CD4-positive, alpha-beta memory T cell (primary cell): ENCODE data around the gene MAGI1. TPM values are rescaled to one million over a fixed set of nuclear protein-coding genes. Genes with fewer than 3 reads are reported as not detected.

Source experiments
- CTCF ChIA-PET: fragments of 350-600 bp; sonication (Branson Sonifier 250); formaldehyde crosslinking; loops from one replicate; lab custom pipeline; 2021; ENCODE audit warnings: inconsistent platforms; ENCODE audit not compliant: partially characterized antibody; lab: Charles Lee
- POLR2A ChIA-PET: fragments of 350-600 bp; sonication (Branson Sonifier 250); formaldehyde crosslinking; loops from one replicate; lab custom pipeline; 2021; ENCODE audit not compliant: partially characterized antibody; lab: Charles Lee
- DNase-seq, 5 donors: peaks; one replicate each; pipeline versions ENCODE4 v3.0.0 to v3.0.0-alpha.2; 2020 to 2022; ENCODE audit warnings: mixed read lengths in 1 of 5
- H3K27ac ChIP-seq: one replicate; pipeline ENCODE4 v1.7.0; 2013; ENCODE audit warnings: low read depth, low read length
- H3K27me3 ChIP-seq: 2 replicates; pipeline ENCODE4 v1.7.0; 2013; ENCODE audit warnings: mild to moderate bottlenecking, low read length, moderate library complexity; ENCODE audit not compliant: insufficient read depth
- H3K36me3 ChIP-seq: 2 replicates; pipeline ENCODE4 v1.7.0; 2013; ENCODE audit warnings: mild to moderate bottlenecking, low read length, moderate library complexity; ENCODE audit not compliant: insufficient read depth
- H3K4me1 ChIP-seq: 2 replicates; pipeline ENCODE4 v1.7.0; 2013; ENCODE audit warnings: mild to moderate bottlenecking, low read length, moderate library complexity; ENCODE audit not compliant: insufficient read depth
- H3K4me3 ChIP-seq, 2 donors: one replicate each; pipeline ENCODE4 v1.7.0; 2013; ENCODE audit warnings: low read length in 2 of 2, mild to moderate bottlenecking in 1 of 2
- H3K9me3 ChIP-seq, 2 donors: one replicate each; pipeline ENCODE4 v1.7.0; 2013; ENCODE audit warnings: low read length in 2 of 2, control low read depth in 1 of 2; ENCODE audit not compliant: control insufficient read depth in 1 of 2
- H3K27ac Mint-ChIP-seq, 7 donors: one replicate each; pipeline ENCODE4 v1.8.0; 2020 to 2021; ENCODE audit warnings: mixed read lengths in 7 of 7, mild to moderate bottlenecking in 6 of 7, inconsistent platforms in 3 of 7, moderate library complexity in 3 of 7
- H3K27me3 Mint-ChIP-seq, 2 donors: one replicate each; pipeline ENCODE4 v1.8.0; 2020 to 2021; ENCODE audit warnings: mixed read lengths in 2 of 2
- H3K36me3 Mint-ChIP-seq, 2 donors: one replicate each; pipeline ENCODE4 v1.8.0; 2020 to 2021; ENCODE audit warnings: mixed read lengths in 2 of 2, inconsistent platforms in 1 of 2, mild to moderate bottlenecking in 1 of 2
- H3K4me1 Mint-ChIP-seq, 4 donors: one replicate each; pipeline ENCODE4 v1.8.0; 2020 to 2021; ENCODE audit warnings: mixed read lengths in 4 of 4, mild to moderate bottlenecking in 1 of 4
- H3K4me3 Mint-ChIP-seq, 8 donors: one replicate each; pipeline ENCODE4 v1.8.0; 2020 to 2021; ENCODE audit warnings: mixed read lengths in 8 of 8, mild to moderate bottlenecking in 7 of 8, moderate library complexity in 6 of 8, inconsistent platforms in 3 of 8
- H3K9me3 Mint-ChIP-seq, 8 donors: one replicate each; pipeline ENCODE4 v1.8.0; 2020 to 2021; ENCODE audit warnings: mixed read lengths in 8 of 8, mild to moderate bottlenecking in 5 of 8, inconsistent platforms in 3 of 8, moderate library complexity in 1 of 8
- intact Hi-C: fragments of 100-400 bp; cut with micrococcal nuclease; formaldehyde crosslinking; loops from one replicate; pipeline ENCODE4 v1.15.1; 2023
- polyA plus RNA-seq, 2 donors: library from polyadenylated mRNA; unstranded; fragments of 300-500 nt; fragmentation: Illumina TruSeq; gene quantifications; one replicate each; pipeline ENCODE4 v1.2.3, GENCODE V29; 2021
- total RNA-seq, 2 experiments: library from RNA; stranded (reverse); gene quantifications; one replicate each; pipeline ENCODE4 v1.2.3, GENCODE V29; 2021

Gene MAGI1
- total and polyA plus RNA-seq, 4 experiments from 2014 or later: 0.20 TPM; not detected in 3

GRCh38 chr3:65851827-65852226 lies 186.9 kb downstream of the MAGI1 start:
- Histone ChIP-seq H3K9me3 (no peaks in the 10 kb centered on the region), H3K27me3 (no peaks in the 10 kb centered on the region), H3K27ac (no peak overlapping the region), H3K4me1 (no peaks in the 10 kb centered on the region), H3K36me3 (no peaks in the 10 kb centered on the region), H3K4me3 (no peak overlapping the region)
- intact Hi-C loops: no loop called here
- ChIA-PET CTCF (no interaction called here), POLR2A (no interaction called here)
- no peak overlapping the region for H3K27ac Mint-ChIP-seq
- H3K27me3 Mint-ChIP-seq: no peaks in the 10 kb centered on the region
- H3K9me3 Mint-ChIP-seq: peaks cover 0 to 8% (median 2%) of the 10 kb centered on the region in 8 donors
- DNase-seq: no peak
- no peaks in the 10 kb centered on the region for H3K36me3 Mint-ChIP-seq
- H3K4me3 Mint-ChIP-seq: no peak overlapping the region
- H3K4me1 Mint-ChIP-seq: no peaks in the 10 kb centered on the region

- ChIA-PET CTCF (no interaction called here), POLR2A (no interaction called here)
- intact Hi-C loops: no loop called here
- no peaks in the 10 kb centered on the region for H3K36me3 Mint-ChIP-seq
- no peak overlapping the region for H3K4me3 Mint-ChIP-seq
- no peaks in the 10 kb centered on the region for H3K9me3 ChIP-seq
- DNase-seq: no peak
- no peaks in the 10 kb centered on the region for H3K36me3 ChIP-seq
- peaks cover 0 to 8% (median 2%) of the 10 kb centered on the region in 8 donors for H3K9me3 Mint-ChIP-seq
- H3K27ac Mint-ChIP-seq: no peak overlapping the region
- no peaks in the 10 kb centered on the region for H3K27me3 Mint-ChIP-seq
- H3K4me3 ChIP-seq: no peak overlapping the region
- H3K4me1 ChIP-seq: no peaks in the 10 kb centered on the region
- no peak overlapping the region for H3K27ac ChIP-seq
- no peaks in the 10 kb centered on the region for H3K4me1 Mint-ChIP-seq
- H3K27me3 ChIP-seq: no peaks in the 10 kb centered on the region
Measured at GRCh38 chr3:65850261-65850660, 188.5 kb downstream of the MAGI1 start.

- Mint-ChIP-seq H3K9me3 (peaks cover 0 to 9% (median 1%) of the 10 kb centered on the region in 8 donors), H3K4me3 (no peak overlapping the region), H3K4me1 (no peaks in the 10 kb centered on the region), H3K36me3 (no peaks in the 10 kb centered on the region), H3K27ac (no peak overlapping the region), H3K27me3 (no peaks in the 10 kb centered on the region)
- no peak overlapping the region for H3K4me3 ChIP-seq
- H3K9me3 ChIP-seq: no peaks in the 10 kb centered on the region
- DNase-seq: no peak
- no peaks in the 10 kb centered on the region for H3K4me1 ChIP-seq
- intact Hi-C loops: no loop called here
- no peak overlapping the region for H3K27ac ChIP-seq
- no peaks in the 10 kb centered on the region for H3K36me3 ChIP-seq
- CTCF ChIA-PET: interaction anchor here (1.4 kb wide), 1 partner anchor 9 kb away, joined by 4 read pairs; no protein-coding TSS in a partner anchor
- POLR2A ChIA-PET: no interaction called here
- H3K27me3 ChIP-seq: no peaks in the 10 kb centered on the region
Measured at GRCh38 chr3:65848024-65848423, 190.7 kb downstream of the MAGI1 start.

GRCh38 chr3:65846936-65847335 lies 191.8 kb downstream of the MAGI1 start:
- Histone ChIP-seq H3K27me3 (no peaks in the 10 kb centered on the region), H3K4me3 (no peak overlapping the region), H3K27ac (no peak overlapping the region), H3K9me3 (no peaks in the 10 kb centered on the region), H3K36me3 (no peaks in the 10 kb centered on the region), H3K4me1 (no peaks in the 10 kb centered on the region)
- ChIA-PET CTCF (interaction anchor here (1.4 kb wide), 1 partner anchor 10 kb away, joined by 4 read pairs; no protein-coding TSS in a partner anchor), POLR2A (no interaction called here)
- Mint-ChIP-seq H3K36me3 (no peaks in the 10 kb centered on the region), H3K27me3 (no peaks in the 10 kb centered on the region), H3K9me3 (peaks cover 0 to 7% (median 0%) of the 10 kb centered on the region in 8 donors), H3K4me1 (no peaks in the 10 kb centered on the region), H3K27ac (no peak overlapping the region), H3K4me3 (no peak overlapping the region)
- DNase-seq: no peak
- intact Hi-C loops: no loop called here

- CTCF ChIA-PET: no interaction called here
- Histone ChIP-seq H3K27me3 (no peaks in the 10 kb centered on the region), H3K4me1 (no peaks in the 10 kb centered on the region), H3K4me3 (no peak overlapping the region), H3K27ac (no peak overlapping the region), H3K9me3 (no peaks in the 10 kb centered on the region), H3K36me3 (no peaks in the 10 kb centered on the region)
- intact Hi-C loops: no loop called here
- no peaks in the 10 kb centered on the region for H3K4me1 Mint-ChIP-seq
- no peaks in the 10 kb centered on the region for H3K36me3 Mint-ChIP-seq
- no peak overlapping the region for H3K27ac Mint-ChIP-seq
- no peak for DNase-seq
- H3K27me3 Mint-ChIP-seq: no peaks in the 10 kb centered on the region
- no peak overlapping the region for H3K4me3 Mint-ChIP-seq
- H3K9me3 Mint-ChIP-seq: peaks cover 0 to 7% (median 0%) of the 10 kb centered on the region in 8 donors
- POLR2A ChIA-PET: no interaction called here
Measured at GRCh38 chr3:65844370-65844769, 194.3 kb downstream of the MAGI1 start.

GRCh38 chr3:65843732-65844131 lies 195.0 kb downstream of the MAGI1 start:
- no peaks in the 10 kb centered on the region for H3K9me3 ChIP-seq
- H3K4me1 ChIP-seq: no peaks in the 10 kb centered on the region
- peaks cover 0 to 7% (median 0%) of the 10 kb centered on the region in 8 donors for H3K9me3 Mint-ChIP-seq
- no peak overlapping the region for H3K4me3 ChIP-seq
- H3K4me3 Mint-ChIP-seq: no peak overlapping the region
- CTCF ChIA-PET: no interaction called here
- H3K27me3 ChIP-seq: no peaks in the 10 kb centered on the region
- DNase-seq: no peak
- no peaks in the 10 kb centered on the region for H3K36me3 ChIP-seq
- H3K27me3 Mint-ChIP-seq: no peaks in the 10 kb centered on the region
- intact Hi-C loops: no loop called here
- H3K4me1 Mint-ChIP-seq: no peaks in the 10 kb centered on the region
- H3K27ac ChIP-seq: no peak overlapping the region
- POLR2A ChIA-PET: no interaction called here
- H3K27ac Mint-ChIP-seq: no peak overlapping the region
- H3K36me3 Mint-ChIP-seq: no peaks in the 10 kb centered on the region

GRCh38 chr3:65837604-65838003 lies 201.1 kb downstream of the MAGI1 start:
- DNase-seq: no peak
- Histone ChIP-seq H3K27ac (no peak overlapping the region), H3K9me3 (no peaks in the 10 kb centered on the region), H3K4me1 (no peaks in the 10 kb centered on the region), H3K36me3 (no peaks in the 10 kb centered on the region), H3K27me3 (no peaks in the 10 kb centered on the region), H3K4me3 (no peak overlapping the region)
- peaks cover 0 to 7% (median under 1%) of the 10 kb centered on the region in 8 donors for H3K9me3 Mint-ChIP-seq
- no peaks in the 10 kb centered on the region for H3K4me1 Mint-ChIP-seq
- H3K27me3 Mint-ChIP-seq: no peaks in the 10 kb centered on the region
- CTCF ChIA-PET: no interaction called here
- intact Hi-C loops: no loop called here
- no peak overlapping the region for H3K4me3 Mint-ChIP-seq
- POLR2A ChIA-PET: no interaction called here
- H3K27ac Mint-ChIP-seq: no peak overlapping the region
- H3K36me3 Mint-ChIP-seq: no peaks in the 10 kb centered on the region

- Mint-ChIP-seq H3K36me3 (no peaks in the 10 kb centered on the region), H3K27ac (no peak overlapping the region), H3K27me3 (no peaks in the 10 kb centered on the region), H3K4me3 (no peak overlapping the region), H3K4me1 (no peaks in the 10 kb centered on the region), H3K9me3 (peaks cover 0 to 7% (median under 1%) of the 10 kb centered on the region in 8 donors)
- Histone ChIP-seq H3K9me3 (no peaks in the 10 kb centered on the region), H3K4me1 (no peaks in the 10 kb centered on the region), H3K4me3 (no peak overlapping the region), H3K36me3 (no peaks in the 10 kb centered on the region), H3K27ac (no peak overlapping the region), H3K27me3 (no peaks in the 10 kb centered on the region)
- intact Hi-C loops: no loop called here
- ChIA-PET POLR2A (no interaction called here), CTCF (no interaction called here)
- no peak for DNase-seq
Measured at GRCh38 chr3:65836047-65836446, 202.7 kb downstream of the MAGI1 start.
